HCT116 (cell line): ENCODE data around the gene ART1.

ENCODE experiments used
- ATF3 ChIP-seq: IDR thresholded peaks from 2 replicates; pipeline ENCODE4 v1.6.1; 2012
- CBX3 ChIP-seq: IDR thresholded peaks from 2 replicates; pipeline ENCODE4 v1.6.1; 2012; ENCODE audit warnings: low read depth
- CTCF ChIP-seq, 3 experiments: fragments of 200-600 bp in 1 of 3; sonication (generic) in 1 of 3; IDR thresholded peaks in 2 of 3; conservative IDR thresholded peaks in 1 of 3; 2 replicates each; pipeline ENCODE4 v1.5.1; 2012 to 2017; ENCODE audit warnings: low read depth in 2 of 3, low read length in 2 of 3, antibody characterized with exemption in 1 of 3, borderline replicate concordance in 1 of 3, control low read depth in 1 of 3, mild to moderate bottlenecking in 1 of 3, mixed read lengths in 1 of 3, mixed run types in 1 of 3, moderate library complexity in 1 of 3; ENCODE audit not compliant: insufficient read depth in 1 of 3
- ELF1 ChIP-seq: IDR thresholded peaks from 2 replicates; pipeline ENCODE4 v1.6.1; 2012; ENCODE audit warnings: low read depth, borderline replicate concordance
- EZH2 ChIP-seq: fragments of 200-600 bp; sonication (generic); IDR thresholded peaks from 2 replicates; pipeline ENCODE4 v1.6.1; 2017; ENCODE audit warnings: antibody characterized with exemption, mixed run types
- MAX ChIP-seq: IDR thresholded peaks from 2 replicates; pipeline ENCODE4 v1.6.1; 2012
- POLR2A ChIP-seq: IDR thresholded peaks from 2 replicates; pipeline ENCODE4 v1.7.0; 2011; ENCODE audit warnings: borderline replicate concordance; ENCODE audit not compliant: insufficient read depth, insufficient read length; ENCODE audit errors: extremely low read depth
- REST ChIP-seq: IDR thresholded peaks from 2 replicates; pipeline ENCODE4 v1.6.1; 2012; ENCODE audit warnings: low read depth
- SIN3A ChIP-seq: IDR thresholded peaks from 2 replicates; pipeline ENCODE4 v1.6.1; 2012; ENCODE audit warnings: low read depth
- TCF7L2 ChIP-seq: IDR thresholded peaks from 2 replicates; pipeline ENCODE4 v1.7.0; 2011; ENCODE audit warnings: borderline replicate concordance, inconsistent platforms; ENCODE audit not compliant: insufficient read depth, insufficient read length; ENCODE audit errors: extremely low read depth
- YY1 ChIP-seq: IDR thresholded peaks from 2 replicates; pipeline ENCODE4 v1.6.1; 2011; ENCODE audit warnings: low read length, low read depth, moderate library complexity, mild to moderate bottlenecking; ENCODE audit not compliant: insufficient replicate concordance; ENCODE audit errors: extremely low read depth
- ZFX ChIP-seq: fragments of 450-650 bp; IDR thresholded peaks from 2 replicates; pipeline ENCODE4 v1.6.1; 2017

- no peak for TF ChIP-seq CBX3
- no peak for TF ChIP-seq TCF7L2
- no peak for TF ChIP-seq ATF3
- no peak for TF ChIP-seq YY1
- no peak for TF ChIP-seq SIN3A
- TF ChIP-seq CTCF (IDR thresholded peaks at IDR 0.05 in 2 of 3, conservative IDR thresholded peaks at IDR 0.05 in 1 of 3; ENCODE audit: borderline replicate concordance in 1 of 3, insufficient read depth in 1 of 3, low read depth in 2 of 3, low read length in 2 of 3): no peak
- no peak for TF ChIP-seq ZFX
- no peak for TF ChIP-seq MAX
- no peak for TF ChIP-seq EZH2
- TF ChIP-seq REST: no peak
- no peak for TF ChIP-seq ELF1
- TF ChIP-seq POLR2A: no peak
These were observed 22.4 kb upstream of the ART1 start for GRCh38 chr11:3622521-3622920.
